ENCODE results near the gene APOL1. TPM values are rescaled to one million over a fixed set of nuclear protein-coding genes. Genes with fewer than 3 reads are reported as not detected.
"Not testable (repeated sequence)": the region's sequence is repeated elsewhere in the genome, so short reads cannot be mapped to it uniquely, and the experiment has no call there.

The APOL1 gene
- total RNA-seq, 1 donor, result 10.3 TPM

DNA sequence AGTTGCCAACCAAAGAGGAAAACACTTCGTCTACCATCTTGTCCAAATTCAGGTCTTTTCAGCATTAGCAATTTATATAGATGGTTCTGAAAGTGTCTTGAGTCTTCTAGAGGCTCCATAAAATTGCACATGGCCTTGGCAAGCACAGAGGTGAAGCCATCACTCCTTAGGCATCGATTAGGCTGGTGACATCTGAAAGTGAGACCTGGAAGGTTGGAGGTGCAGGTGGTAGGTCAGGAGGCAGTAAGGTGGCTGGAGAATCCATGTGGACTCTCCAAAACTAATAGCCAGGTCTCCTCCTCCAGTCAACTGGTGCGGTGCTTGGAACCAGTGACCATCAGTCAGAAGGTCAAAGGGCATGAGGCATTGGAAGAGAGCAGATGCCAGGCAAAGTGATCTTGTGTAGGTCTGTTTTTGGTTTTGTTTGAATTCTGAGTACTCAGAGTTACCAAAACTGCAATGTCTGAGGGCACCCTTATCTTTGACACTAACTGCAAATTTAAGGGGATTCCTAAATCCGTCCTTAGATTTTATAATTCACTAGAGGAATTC lies 7.1 kb upstream of the APOL1 start:
- H3K4me3 ChIP-seq (ENCODE audit: low read depth, low read length), result no peak overlapping the region
- DNase-seq (ENCODE audit: low read depth), result no peak
- TF ChIP-seq, protein P1, sequence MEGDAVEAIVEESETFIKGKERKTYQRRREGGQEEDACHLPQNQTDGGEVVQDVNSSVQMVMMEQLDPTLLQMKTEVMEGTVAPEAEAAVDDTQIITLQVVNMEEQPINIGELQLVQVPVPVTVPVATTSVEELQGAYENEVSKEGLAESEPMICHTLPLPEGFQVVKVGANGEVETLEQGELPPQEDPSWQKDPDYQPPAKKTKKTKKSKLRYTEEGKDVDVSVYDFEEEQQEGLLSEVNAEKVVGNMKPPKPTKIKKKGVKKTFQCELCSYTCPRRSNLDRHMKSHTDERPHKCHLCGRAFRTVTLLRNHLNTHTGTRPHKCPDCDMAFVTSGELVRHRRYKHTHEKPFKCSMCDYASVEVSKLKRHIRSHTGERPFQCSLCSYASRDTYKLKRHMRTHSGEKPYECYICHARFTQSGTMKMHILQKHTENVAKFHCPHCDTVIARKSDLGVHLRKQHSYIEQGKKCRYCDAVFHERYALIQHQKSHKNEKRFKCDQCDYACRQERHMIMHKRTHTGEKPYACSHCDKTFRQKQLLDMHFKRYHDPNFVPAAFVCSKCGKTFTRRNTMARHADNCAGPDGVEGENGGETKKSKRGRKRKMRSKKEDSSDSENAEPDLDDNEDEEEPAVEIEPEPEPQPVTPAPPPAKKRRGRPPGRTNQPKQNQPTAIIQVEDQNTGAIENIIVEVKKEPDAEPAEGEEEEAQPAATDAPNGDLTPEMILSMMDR (IDR thresholded peaks at IDR 0.05; ENCODE audit: insufficient read depth, low read length), result no peak

DNA sequence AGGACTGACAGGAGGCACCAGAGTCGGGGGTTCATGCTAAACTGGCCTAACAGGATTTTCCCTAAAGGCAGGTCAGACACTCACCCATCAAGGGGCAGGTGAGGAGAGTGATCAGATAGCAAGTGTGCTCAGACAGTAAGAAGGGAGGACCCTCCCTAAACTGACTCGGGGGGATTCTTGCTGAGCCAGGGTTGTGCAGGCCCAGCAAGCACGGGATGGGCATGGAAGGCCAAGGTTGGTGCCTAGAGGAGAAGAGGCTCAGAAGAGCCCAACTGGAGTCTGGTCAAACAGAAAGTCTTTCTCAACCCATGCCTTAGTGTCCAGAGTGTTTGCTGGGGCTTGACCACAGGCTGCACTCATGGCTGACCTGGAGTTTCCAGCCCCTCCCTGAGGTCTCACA lies 6.2 kb upstream of the APOL1 start:
- no peak for DNase-seq (ENCODE audit: low read depth)
- no peak overlapping the region for H3K4me3 ChIP-seq (ENCODE audit: low read depth, low read length)

GRCh38 chr22:36247955-36248354 lies 5.0 kb upstream of the APOL1 start:
- H3K4me3 ChIP-seq (ENCODE audit: low read depth, low read length), result no peak overlapping the region
- no peak for DNase-seq (ENCODE audit: low read depth)
- TF ChIP-seq, protein P1 (IDR thresholded peaks at IDR 0.05; ENCODE audit: insufficient read depth, low read length), result no peak

More for the DNA sequence above, 6.2 kb upstream of the APOL1 start:
- TF ChIP-seq, protein P1 (IDR thresholded peaks at IDR 0.05; ENCODE audit: insufficient read depth, low read length), result no peak

DNA sequence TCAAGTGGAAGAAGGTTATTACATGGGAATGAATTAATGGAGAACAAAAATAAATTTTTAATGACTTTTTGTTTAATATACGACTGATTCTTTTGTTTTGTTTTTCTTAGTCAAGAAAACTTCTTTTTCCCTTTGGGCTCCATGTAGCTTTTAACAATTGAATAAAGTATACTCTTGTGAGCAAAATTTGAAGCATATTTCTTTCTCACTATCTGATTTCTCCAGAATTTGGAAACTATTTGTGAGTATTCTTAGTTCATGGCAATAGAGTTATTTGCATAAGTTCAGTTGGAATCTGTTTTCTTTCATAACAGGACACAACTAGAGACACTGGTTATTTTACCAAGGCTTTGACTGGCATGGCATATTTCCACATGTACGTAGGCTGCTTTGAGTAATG lies 3.8 kb upstream of the APOL1 start:
- H3K4me3 ChIP-seq (ENCODE audit: low read depth, low read length), result no peak overlapping the region
- TF ChIP-seq, protein P1 (IDR thresholded peaks at IDR 0.05; ENCODE audit: insufficient read depth, low read length), result no peak
- no peak for DNase-seq (ENCODE audit: low read depth)

DNA sequence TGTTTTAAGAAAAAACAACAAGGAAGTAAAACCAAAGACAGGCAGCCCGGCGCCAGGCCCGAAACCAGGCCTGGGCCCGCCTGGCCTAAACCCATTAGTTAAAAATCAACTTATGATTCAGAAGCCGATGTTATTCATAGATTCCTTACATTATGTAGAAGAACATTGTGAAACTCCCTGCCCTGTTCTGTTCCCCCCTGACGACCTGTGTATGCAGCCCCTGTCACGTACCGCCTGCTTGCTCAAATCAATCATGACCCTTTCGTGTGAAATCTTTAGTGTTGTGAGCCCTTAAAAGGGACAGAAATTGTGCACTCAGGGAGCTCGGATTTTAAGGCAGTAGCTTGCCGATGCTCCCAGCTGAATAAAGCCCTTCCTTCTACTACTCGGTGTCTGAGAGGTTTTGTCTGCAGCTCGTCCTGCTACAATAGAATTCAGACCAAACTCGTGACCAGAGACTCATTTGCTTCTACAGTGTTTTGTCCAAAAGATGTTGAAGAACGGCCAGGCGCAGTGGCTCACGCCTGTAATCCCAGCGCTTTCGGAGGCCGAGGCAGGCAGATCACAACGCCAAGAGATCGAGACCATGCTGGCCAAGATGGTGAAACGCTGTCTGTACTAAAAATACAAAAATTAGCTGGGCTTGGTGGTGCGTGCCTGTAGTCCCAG lies 2.5 kb upstream of the APOL1 start:
- DNase-seq (ENCODE audit: low read depth); H3K4me3 ChIP-seq (ENCODE audit: low read depth, low read length): not testable (repeated sequence)

DNA sequence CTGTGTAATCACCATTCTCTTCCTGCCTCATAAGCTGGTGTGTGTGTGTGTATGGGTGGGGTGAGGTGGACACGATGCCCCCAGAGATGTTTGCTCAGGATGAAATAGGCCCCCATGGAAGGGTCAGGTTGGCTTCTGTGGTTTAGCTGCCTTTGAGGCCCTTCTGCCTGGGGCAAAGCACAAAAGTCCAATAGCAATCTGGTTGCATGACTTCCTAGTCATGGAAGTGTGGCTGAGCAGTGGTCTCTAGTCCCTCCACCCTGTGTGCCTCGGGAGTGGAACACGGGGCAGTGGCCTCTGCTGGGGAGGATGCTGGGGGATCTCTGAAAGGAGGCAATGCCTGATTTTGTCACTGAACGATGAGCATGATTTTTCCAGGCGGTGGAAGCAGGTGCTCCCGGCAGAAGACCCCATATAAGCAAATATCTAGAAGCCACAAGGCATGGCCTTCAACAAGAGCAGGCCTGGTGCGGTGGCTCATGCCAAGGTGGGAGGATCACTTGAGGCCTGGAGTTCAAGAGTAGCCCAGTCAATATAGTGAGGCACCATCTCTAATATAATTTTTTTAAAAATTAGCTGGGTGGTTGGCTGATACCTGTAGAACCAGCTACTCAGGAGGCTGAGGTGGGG lies 839 bp upstream of the APOL1 start:
- H3K4me3 ChIP-seq (ENCODE audit: low read depth, low read length); DNase-seq (ENCODE audit: low read depth): not testable (repeated sequence)

- peak overlapping the region; percentile 64 for H3K4me3 ChIP-seq (ENCODE audit: low read depth, low read length)
- TF ChIP-seq, protein P1 (IDR thresholded peaks at IDR 0.05; ENCODE audit: insufficient read depth, low read length), result no peak
- peak; percentile 58 for DNase-seq (ENCODE audit: low read depth)
Measured at GRCh38 chr22:36253523-36254490, 874 bp downstream of the APOL1 start.

GRCh38 chr22:36255572-36255971 lies 2.6 kb downstream of the APOL1 start:
- DNase-seq (ENCODE audit: low read depth); H3K4me3 ChIP-seq (ENCODE audit: low read depth, low read length): not testable (repeated sequence)
